ENCODE data around the gene MEX3D. TPM values are rescaled to one million over a fixed set of nuclear protein-coding genes. Genes with fewer than 3 reads are reported as not detected.

The MEX3D gene
- polyA plus RNA-seq, 3 donors from 2014 or later: 0.21 TPM; not detected in 2

Other genes with a start within 250 kb of the MEX3D start
- gene NDUFS7, start 184.4 kb downstream of the MEX3D start, polyA plus RNA-seq: 100 to 1,000 TPM; 209 to 227 (median 213) TPM
- gene GAMT, start 166.8 kb downstream of the MEX3D start, polyA plus RNA-seq: 10 to 100 TPM in 2 of 3 donors, 1 to 10 TPM in 1; 7.9 to 16.5 (median 10.5) TPM
- gene DAZAP1, start 160.7 kb downstream of the MEX3D start, polyA plus RNA-seq: 10 to 100 TPM in 1 of 3 donors, 1 to 10 TPM in 2; 4.3 to 10.3 (median 8.0) TPM
- 1,000 to 10,000 TPM; 1,383 to 2,244 (median 1,622) TPM for gene RPS15, start 129.9 kb downstream of the MEX3D start, polyA plus RNA-seq
- gene APC2, start 118.2 kb downstream of the MEX3D start, polyA plus RNA-seq: under 1 TPM in 1 of 3 donors, not detected in 2; 0.06 TPM
- gene C19orf25, start 89.1 kb downstream of the MEX3D start, polyA plus RNA-seq: 10 to 100 TPM; 57.4 to 61.6 (median 61.2) TPM
- gene PCSK4, start 78.0 kb downstream of the MEX3D start, polyA plus RNA-seq: under 1 TPM in 2 of 3 donors, not detected in 1; 0.25 to 0.33 TPM
- 1 to 10 TPM; 4.0 to 7.1 (median 6.4) TPM for gene REEP6, start 77.1 kb downstream of the MEX3D start, polyA plus RNA-seq
- gene ADAMTSL5, start 55.3 kb downstream of the MEX3D start, polyA plus RNA-seq: under 1 TPM in 1 of 3 donors, not detected in 2; 0.43 TPM
- gene PLK5, start 44.2 kb downstream of the MEX3D start, polyA plus RNA-seq: not detected
- gene MBD3, start 24.5 kb upstream of the MEX3D start, polyA plus RNA-seq: 10 to 100 TPM in 1 of 3 donors, 1 to 10 TPM in 2; 4.8 to 13.8 (median 6.9) TPM
- 1,000 to 10,000 TPM in 1 of 3 donors, 100 to 1,000 TPM in 2; 572 to 1,041 (median 633) TPM for gene UQCR11, start 37.1 kb upstream of the MEX3D start, polyA plus RNA-seq
- 1 to 10 TPM; 1.9 to 6.3 (median 6.0) TPM for gene TCF3, start 84.3 kb upstream of the MEX3D start, polyA plus RNA-seq
- gene ONECUT3, start 185.2 kb upstream of the MEX3D start, polyA plus RNA-seq: not detected
- gene ATP8B3, start 244.0 kb upstream of the MEX3D start, polyA plus RNA-seq: 1 to 10 TPM; 1.7 to 3.3 (median 3.1) TPM